Measurements from ENCODE around the gene EPHA10.

GRCh38 chr1:37717631-37718030 is 47.3 kb downstream of the EPHA10 start:
- TF ChIP-seq CTCF (IDR thresholded peaks at IDR 0.05; ENCODE audit: low read length), result no peak
- no peak for TF ChIP-seq EZH2 (IDR thresholded peaks at IDR 0.05; ENCODE audit: borderline replicate concordance, low read length)
